ENCODE measurements around the gene GNG10. TPM values are rescaled to one million over a fixed set of nuclear protein-coding genes. Genes with fewer than 3 reads are reported as not detected.

The GNG10 gene
- total and polyA plus RNA-seq, 4 donors = 15.9 to 24.3 (median 21.3) TPM

GRCh38 chr9:111712369-111712768 is 51.0 kb downstream of the GNG10 start:
- Histone ChIP-seq H3K9me3 (ENCODE audit: control insufficient read depth in 4 of 4, low read length in 3 of 4) (no peaks in the 10 kb centered on the region), H3K4me1 (ENCODE audit: control insufficient read depth in 4 of 4, insufficient read depth in 4 of 4, low read length in 3 of 4) (no peaks in the 10 kb centered on the region), H3K36me3 (ENCODE audit: control insufficient read depth in 4 of 4, insufficient read depth in 3 of 4, low read depth in 1 of 4, low read length in 3 of 4) (no peaks in the 10 kb centered on the region), H3K9ac (ENCODE audit: low read depth in 1 of 2, low read length in 2 of 2) (no peak overlapping the region), H3K27ac (ENCODE audit: low read depth in 1 of 2, low read length in 2 of 2) (no peak overlapping the region), H3K27me3 (ENCODE audit: control insufficient read depth in 4 of 4, insufficient read depth in 4 of 4, low read length in 3 of 4) (no peaks in the 10 kb centered on the region), H3K4me3 (ENCODE audit: low read depth in 1 of 3, low read length in 3 of 3) (no peak overlapping the region)
- no peak for DNase-seq (ENCODE audit: low spot score)
- 96% methylated on average over 3 of the region's 3 CpGs for WGBS
- no peak for TF ChIP-seq YY1 (IDR thresholded peaks at IDR 0.05)
- no peak for TF ChIP-seq SP1 (IDR thresholded peaks at IDR 0.05)
- no peak for TF ChIP-seq FOXA1 (IDR thresholded peaks at IDR 0.05)
- TF ChIP-seq HNF4A (conservative IDR thresholded peaks at IDR 0.05) = no peak
- no peak for TF ChIP-seq ATF3 (IDR thresholded peaks at IDR 0.05)
- TF ChIP-seq, protein P1, sequence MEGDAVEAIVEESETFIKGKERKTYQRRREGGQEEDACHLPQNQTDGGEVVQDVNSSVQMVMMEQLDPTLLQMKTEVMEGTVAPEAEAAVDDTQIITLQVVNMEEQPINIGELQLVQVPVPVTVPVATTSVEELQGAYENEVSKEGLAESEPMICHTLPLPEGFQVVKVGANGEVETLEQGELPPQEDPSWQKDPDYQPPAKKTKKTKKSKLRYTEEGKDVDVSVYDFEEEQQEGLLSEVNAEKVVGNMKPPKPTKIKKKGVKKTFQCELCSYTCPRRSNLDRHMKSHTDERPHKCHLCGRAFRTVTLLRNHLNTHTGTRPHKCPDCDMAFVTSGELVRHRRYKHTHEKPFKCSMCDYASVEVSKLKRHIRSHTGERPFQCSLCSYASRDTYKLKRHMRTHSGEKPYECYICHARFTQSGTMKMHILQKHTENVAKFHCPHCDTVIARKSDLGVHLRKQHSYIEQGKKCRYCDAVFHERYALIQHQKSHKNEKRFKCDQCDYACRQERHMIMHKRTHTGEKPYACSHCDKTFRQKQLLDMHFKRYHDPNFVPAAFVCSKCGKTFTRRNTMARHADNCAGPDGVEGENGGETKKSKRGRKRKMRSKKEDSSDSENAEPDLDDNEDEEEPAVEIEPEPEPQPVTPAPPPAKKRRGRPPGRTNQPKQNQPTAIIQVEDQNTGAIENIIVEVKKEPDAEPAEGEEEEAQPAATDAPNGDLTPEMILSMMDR (IDR thresholded peaks at IDR 0.05; ENCODE audit: low read depth, low read length, missing input control) = no peak

DNA sequence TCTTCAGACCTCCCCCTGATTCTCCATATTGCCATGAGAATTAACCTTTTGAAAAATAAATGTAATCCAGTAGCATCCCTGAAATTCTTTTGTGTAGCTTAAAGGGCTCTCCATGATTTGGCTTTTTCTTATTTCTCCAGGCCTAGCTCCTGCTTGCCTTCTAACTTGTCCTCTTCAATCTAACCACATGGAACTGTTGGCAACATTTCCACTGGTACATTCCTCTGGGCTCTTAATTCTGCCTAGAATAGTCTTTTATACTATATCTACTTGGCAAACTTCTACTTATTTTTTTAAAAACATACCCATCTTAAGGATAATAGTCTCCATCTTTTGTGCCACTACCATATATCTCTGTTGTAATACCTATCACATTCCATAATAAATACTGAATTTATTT is 54.1 kb downstream of the GNG10 start:
- Histone ChIP-seq H3K27me3 (ENCODE audit: control insufficient read depth in 4 of 4, insufficient read depth in 4 of 4, low read length in 3 of 4) (no peaks in the 10 kb centered on the region), H3K4me1 (ENCODE audit: control insufficient read depth in 4 of 4, insufficient read depth in 4 of 4, low read length in 3 of 4) (no peaks in the 10 kb centered on the region), H3K9ac (ENCODE audit: low read depth in 1 of 2, low read length in 2 of 2) (no peak overlapping the region), H3K36me3 (ENCODE audit: control insufficient read depth in 4 of 4, insufficient read depth in 3 of 4, low read depth in 1 of 4, low read length in 3 of 4) (no peaks in the 10 kb centered on the region), H3K27ac (ENCODE audit: low read depth in 1 of 2, low read length in 2 of 2) (no peak overlapping the region), H3K9me3 (ENCODE audit: control insufficient read depth in 4 of 4, low read length in 3 of 4) (no peaks in the 10 kb centered on the region), H3K4me3 (ENCODE audit: low read depth in 1 of 3, low read length in 3 of 3) (no peak overlapping the region)
- no peak for DNase-seq (ENCODE audit: low spot score)
- TF ChIP-seq ATF3 (IDR thresholded peaks at IDR 0.05) (no peak), YY1 (IDR thresholded peaks at IDR 0.05) (no peak), SP1 (IDR thresholded peaks at IDR 0.05) (no peak), FOXA2 (IDR thresholded peaks at IDR 0.05) (no peak), TAF1 (conservative IDR thresholded peaks at IDR 0.05) (no peak), EGR1 (IDR thresholded peaks at IDR 0.05; ENCODE audit: low read depth in 2 of 2) (no peak), HNF4G (IDR thresholded peaks at IDR 0.05) (no peak), HNF4A (conservative IDR thresholded peaks at IDR 0.05) (no peak), FOXA1 (IDR thresholded peaks at IDR 0.05) (no peak), RAD21 (IDR thresholded peaks at IDR 0.05) (no peak), GABPA (IDR thresholded peaks at IDR 0.05 in 1 of 2, conservative IDR thresholded peaks at IDR 0.05 in 1 of 2) (no peak), RXRA (IDR thresholded peaks at IDR 0.05) (no peak), NR2F2 (IDR thresholded peaks at IDR 0.05) (no peak), JUND (IDR thresholded peaks at IDR 0.05) (no peak), REST (IDR thresholded peaks at IDR 0.05) (no peak)
- TF ChIP-seq, protein P2, sequence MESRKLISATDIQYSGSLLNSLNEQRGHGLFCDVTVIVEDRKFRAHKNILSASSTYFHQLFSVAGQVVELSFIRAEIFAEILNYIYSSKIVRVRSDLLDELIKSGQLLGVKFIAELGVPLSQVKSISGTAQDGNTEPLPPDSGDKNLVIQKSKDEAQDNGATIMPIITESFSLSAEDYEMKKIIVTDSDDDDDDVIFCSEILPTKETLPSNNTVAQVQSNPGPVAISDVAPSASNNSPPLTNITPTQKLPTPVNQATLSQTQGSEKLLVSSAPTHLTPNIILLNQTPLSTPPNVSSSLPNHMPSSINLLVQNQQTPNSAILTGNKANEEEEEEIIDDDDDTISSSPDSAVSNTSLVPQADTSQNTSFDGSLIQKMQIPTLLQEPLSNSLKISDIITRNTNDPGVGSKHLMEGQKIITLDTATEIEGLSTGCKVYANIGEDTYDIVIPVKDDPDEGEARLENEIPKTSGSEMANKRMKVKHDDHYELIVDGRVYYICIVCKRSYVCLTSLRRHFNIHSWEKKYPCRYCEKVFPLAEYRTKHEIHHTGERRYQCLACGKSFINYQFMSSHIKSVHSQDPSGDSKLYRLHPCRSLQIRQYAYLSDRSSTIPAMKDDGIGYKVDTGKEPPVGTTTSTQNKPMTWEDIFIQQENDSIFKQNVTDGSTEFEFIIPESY (IDR thresholded peaks at IDR 0.05) = no peak

Data from liver (tissue), 9 donors.